ENCODE data around the gene FMN2.
A peak's percentile ranks its signal among the peaks of the same experiment; 100 is the strongest.

The FMN2 gene

DNA sequence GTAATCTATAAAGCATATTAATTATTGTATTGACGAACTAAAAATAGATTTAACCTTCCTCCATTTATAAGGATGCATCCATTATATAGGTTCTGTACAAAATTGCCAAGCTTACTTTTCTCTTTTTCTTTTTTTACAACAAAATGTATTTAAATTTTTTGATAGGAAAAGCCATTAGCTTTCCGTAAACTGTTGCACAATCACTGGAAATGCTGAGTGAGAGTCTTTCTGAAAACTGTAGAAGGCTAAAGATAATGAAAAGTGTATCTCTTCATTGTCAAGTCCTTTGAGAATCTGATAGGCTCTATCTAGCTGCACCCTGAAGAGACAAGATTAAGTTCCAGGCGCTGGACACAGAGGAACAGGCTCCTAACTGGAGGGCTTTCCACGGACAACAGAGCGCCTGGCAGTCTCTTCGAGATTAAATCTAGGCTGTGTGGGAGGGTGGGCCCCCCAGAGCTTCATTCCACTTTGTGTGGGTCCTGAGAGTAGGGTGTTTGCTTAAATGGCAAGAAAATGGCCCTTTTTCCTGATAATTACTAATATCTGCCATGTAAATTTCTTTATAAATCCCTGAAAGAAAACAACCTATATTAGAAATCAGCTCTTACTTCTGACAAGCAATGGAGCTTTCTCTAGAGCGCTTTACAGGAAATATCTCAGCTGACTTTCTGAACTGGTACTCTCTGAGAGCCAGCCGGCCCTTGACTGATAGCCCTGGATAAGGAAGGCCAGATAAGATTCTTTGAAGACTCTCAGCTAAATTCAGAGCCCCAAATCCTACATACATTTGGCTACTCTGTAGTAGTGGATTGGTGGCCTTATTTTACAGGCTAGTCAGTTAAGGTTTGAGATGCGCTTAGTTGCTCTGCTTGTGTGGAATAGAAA is 108.3 kb downstream of the FMN2 start:
- no peak for DNase-seq (ENCODE audit: low spot score)

DNA sequence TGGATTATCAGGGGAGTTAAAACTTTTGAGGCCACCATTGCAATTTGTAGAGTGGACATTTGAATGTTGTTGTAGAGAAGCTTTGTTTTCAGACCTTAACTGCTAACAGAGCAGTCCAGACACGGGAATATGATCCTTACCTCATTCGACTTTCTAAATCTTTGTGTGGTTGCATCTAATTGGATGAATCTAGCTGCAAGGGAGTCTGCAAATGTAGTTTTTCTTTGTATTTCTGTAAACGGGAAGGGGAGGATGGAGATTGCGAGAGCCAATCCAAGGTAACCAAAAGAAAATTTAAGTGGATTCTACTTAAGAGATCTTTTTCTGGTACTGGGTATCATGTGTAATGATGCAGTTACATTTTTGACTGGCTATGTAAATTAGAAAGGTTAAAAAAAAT is 110.2 kb downstream of the FMN2 start:
- no peak for DNase-seq (ENCODE audit: low spot score)

DNA sequence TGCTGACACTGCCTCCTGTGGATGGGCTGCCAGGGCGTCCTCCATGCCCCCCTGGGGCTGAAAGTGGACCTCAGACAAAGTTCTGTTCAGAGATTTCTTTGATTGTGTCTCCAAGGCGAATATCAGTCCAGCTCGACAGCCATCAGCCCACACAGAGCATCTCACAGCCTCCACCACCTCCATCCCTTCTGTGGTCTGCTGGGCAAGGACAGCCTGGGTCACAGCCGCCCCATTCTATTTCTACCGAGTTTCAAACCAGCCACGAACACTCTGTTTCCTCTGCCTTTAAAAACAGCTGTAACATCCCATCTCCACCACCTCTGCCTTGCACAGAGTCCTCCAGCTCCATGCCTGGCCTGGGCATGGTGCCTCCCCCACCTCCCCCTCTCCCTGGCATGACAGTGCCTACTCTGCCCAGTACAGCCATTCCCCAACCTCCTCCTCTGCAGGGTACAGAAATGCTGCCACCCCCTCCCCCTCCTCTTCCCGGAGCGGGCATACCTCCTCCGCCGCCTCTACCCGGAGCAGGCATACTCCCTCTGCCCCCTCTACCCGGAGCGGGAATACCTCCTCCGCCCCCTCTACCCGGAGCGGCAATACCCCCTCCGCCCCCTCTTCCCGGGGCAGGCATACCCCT is 115.5 kb downstream of the FMN2 start:
- DNase-seq (ENCODE audit: low spot score): no peak

DNA sequence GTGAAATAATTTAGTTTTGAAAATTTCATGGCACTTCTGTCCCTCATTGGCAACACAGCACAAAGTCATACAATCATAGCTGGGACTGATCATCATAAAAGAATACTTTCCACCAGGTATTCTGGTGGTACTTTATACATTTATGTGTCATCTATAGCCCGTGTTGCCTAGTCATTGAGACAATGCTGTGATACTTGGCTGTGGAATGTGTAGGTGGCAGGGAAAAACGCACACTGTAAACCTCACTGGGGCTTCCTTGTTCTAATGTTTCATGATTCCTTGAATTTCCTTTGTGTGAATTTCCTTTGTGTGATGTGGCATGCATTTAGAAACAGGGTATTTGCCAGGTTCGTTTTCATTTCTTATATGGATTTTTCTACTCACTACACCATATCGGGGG is 118.3 kb downstream of the FMN2 start:
- no peak for DNase-seq (ENCODE audit: low spot score)

DNA sequence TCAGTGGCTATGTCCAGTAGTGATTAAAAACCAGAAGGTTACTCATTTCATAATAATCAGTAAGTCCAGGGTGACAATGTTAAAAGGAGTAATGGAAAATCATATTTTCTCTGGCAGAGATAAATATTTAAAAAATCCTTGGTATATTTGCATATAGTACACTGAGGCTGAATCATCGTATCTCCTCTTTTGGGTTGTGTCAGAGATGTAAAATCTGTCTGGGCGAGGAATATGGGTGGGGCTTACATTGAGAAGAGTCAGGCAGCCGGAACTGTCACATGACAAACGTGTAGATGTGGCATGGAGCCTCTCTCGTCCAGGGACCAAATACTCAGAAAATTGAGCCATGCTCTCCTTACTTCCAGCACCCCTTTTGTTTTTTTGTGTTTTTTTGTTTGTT is 120.9 kb downstream of the FMN2 start:
- no peak for DNase-seq (ENCODE audit: low spot score)

DNA sequence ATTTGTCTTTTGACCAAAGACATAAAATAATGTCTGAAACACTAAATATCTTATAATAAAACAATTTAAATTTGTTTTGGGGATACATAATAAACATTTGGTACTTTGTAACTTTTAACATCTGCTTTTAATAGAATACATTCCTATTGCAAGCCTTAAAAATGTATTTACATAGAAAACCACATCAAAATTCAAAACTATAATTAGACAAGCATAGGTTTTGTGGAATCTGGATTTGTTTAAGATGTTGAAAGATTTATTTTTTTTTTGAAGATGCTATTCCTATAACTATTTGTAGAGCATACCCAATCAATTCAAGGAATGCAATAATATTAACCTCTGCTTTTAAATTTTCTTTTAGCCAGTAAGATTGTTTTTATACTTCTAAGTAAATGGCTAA is 125.7 kb downstream of the FMN2 start:
- no peak for DNase-seq (ENCODE audit: low spot score)

DNA sequence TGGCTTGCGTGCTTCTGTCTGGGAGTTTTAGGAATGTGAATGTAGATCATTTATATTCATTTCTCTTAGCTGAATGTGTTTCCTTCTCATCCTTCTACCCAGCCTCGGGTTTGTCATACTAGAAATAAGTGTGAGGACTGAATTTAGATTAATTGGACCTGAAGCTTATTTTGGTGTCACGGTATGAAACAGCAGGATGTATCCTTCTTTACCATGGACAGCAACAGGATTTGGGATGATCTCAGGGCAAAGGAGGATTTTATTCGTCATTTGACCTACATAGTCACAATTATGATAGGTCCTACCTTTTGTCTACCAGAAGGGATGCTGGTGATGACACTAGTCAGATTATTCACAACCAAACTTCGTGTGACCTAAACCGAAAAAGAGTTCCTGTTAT is 127.4 kb downstream of the FMN2 start:
- DNase-seq (ENCODE audit: low spot score): peak; percentile 9

DNA sequence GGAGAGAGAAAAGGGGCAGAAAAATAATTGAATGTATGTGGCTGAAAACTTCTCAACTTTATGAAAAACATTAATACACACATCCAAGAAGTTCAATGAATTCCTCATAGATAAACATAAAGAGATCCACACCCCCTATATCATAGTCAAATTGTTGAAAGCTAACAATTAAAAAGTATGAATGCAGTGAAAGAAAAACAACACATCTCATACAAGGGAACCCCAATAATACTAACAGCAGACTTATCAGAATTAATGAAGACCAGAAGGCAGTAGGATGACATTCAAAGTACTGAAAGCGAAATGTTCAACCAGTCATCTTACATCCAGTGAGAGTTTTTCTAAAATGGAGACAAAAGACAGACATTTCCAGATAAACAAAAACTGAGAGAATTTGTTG is 134.4 kb downstream of the FMN2 start:
- DNase-seq (ENCODE audit: low spot score): no peak

DNA sequence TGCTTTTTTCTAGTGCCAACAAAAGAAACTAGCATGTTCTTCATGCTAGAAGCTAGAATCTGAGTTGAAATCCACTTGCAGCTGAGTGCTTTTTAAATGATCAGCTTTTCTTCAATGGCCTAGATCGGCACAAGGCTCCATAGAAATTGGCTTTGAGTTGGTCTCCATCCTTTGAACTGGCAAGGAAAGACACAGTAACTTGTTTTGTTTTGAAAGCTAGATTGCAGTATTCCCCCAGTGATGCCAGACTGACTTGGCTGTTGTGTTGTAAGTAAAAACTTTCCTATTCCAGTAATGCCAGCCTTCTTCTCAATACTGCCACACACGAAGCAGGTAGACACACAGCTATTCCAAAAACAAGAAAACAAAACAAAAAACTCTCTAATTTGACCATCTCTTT is 139.1 kb downstream of the FMN2 start:
- peak; percentile 3 for DNase-seq (ENCODE audit: low spot score)

DNA sequence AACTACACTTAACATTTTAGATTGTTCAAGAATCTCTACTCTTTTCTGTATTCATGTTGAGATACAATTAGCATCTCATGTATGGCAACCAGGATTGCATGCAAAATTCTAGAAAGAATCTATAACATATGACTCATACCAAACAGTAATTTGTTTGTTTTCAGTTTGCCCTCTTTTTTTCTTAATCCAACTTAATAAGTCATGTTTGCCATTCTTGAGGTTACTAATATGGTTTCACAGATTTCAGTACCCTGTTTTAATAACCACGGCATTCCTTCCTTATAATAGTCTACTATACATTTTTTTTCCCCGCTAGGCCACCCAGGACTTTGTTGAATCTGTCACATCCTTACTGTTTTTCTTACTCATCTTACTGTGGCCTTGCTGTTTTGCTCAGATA is 140.8 kb downstream of the FMN2 start:
- DNase-seq (ENCODE audit: low spot score): no peak

DNA sequence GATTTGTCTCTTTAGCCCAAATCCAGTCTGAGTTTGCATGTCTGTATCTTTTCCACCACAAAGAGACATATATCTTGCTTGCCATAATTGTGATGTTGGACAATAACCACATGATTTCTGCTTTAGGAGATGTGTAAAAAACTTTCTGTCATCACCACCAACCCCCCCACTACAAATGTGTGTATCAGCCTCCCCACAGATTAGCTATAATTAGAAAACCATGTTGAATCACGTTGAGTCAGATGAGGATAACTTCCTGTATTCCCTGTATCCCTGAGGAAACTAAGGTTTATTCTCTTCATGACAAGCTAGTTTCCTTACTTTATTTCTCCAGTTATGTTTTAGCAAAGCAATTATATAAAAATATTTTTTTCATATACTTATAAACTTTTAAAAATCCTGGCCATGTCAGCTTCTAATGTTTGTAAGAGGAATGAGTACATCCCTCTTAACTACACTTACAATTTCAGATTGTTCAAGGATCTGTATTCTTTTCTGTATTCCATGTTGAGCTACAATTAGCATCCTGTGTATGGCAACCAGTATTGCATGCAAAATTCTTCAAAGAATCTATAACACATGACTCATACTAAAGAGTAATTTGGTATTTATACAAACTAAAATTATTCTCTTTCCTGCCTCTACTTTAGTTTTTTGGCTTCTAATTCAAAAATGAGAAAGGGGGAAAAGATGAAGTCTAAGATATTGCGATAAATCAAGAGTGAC is 143.0 kb downstream of the FMN2 start:
- no peak for DNase-seq (ENCODE audit: low spot score)

DNA sequence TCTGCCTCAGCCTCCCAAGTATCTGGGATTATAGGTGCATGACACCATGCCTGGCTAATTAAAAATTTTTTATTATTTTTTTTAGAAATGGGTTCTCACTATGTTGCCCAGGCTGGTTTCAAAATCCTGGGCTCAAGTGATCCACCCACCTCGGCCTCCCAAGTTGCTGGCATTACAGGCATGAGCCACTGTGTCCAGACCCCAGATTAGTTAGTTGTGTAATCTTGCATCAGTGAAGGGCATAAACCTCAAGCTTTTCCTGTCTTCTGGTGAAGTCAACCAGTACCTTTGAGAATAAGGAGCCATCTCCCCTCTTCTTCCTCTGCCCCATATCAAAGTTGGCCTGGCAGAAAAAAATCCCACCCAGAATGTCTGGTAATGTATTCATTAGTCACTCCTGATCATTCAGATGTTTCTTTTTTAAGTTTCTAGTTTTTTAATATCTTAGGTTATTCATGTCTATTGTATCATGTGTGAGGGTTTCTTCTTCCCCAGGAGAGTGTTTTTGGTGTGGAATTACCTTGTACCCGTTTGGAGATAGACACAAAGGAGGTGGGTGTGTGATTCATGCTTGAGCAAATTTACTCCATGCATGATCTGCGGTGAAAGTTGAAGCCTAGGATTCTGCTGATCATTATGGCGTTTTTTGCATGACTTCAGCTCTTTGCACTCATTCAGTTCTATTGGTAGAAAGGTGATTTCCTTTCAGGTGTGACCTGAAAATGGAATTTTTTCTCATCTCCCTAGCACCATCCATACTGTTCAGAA is 144.0 kb downstream of the FMN2 start:
- no peak for DNase-seq (ENCODE audit: low spot score)

DNA sequence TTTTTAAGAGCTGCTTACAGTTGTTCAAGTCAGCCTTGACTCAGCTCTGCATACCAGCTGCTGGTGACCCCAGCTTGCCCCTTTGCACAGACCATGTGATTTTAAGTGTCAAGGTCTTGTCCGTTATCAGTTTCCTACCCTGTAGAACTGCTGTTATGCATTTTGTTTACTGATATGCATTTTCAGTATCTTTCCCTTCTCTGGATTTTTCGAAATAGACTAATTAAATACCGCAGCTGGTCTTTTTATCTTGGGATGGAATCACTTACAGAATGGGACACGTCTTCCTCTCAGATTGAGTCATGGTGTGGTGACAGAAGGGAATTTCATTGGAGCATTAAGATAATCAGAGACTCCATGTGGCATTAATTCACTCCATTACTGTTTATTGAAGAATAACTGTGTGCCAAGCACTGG is 145.6 kb downstream of the FMN2 start:
- no peak for DNase-seq (ENCODE audit: low spot score)

DNA sequence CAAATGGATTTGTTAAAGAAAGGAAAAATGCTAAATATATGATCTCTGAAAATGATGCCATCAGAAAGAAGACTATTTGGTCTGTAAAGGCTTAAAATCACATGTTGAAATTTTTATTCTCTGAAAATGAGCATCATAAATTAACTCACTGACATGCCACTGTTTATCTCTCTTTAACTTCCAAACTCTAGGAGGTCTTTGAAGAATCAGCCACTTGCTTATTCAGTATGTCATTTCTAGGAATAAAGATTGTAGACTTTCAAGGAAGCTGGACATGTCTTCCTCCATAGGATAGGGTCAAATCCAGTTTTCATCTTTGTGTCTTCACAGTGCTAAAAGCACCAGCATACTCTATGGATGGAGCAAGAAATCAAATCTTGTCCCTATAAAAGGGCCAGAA is 147.6 kb downstream of the FMN2 start:
- DNase-seq (ENCODE audit: low spot score): no peak

DNA sequence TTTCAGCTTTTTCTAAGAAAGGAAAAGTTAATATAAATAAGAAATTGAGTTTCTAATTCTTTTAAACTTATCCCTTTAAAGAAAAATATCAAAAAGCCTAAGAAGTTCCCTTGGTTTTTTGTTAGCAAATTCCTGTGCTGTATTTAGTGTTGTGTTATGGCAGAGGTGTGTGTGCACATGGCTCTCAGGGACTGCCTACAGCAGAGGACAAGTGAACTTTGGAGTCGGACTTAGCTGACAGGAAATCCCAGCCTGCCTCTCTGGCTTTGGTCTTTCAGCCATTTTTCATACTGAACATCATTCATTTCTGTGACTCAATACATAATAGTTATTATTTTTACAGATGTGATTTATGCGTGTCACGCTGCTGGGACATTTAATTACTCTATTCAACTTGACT is 149.6 kb downstream of the FMN2 start:
- DNase-seq (ENCODE audit: low spot score): no peak

DNA sequence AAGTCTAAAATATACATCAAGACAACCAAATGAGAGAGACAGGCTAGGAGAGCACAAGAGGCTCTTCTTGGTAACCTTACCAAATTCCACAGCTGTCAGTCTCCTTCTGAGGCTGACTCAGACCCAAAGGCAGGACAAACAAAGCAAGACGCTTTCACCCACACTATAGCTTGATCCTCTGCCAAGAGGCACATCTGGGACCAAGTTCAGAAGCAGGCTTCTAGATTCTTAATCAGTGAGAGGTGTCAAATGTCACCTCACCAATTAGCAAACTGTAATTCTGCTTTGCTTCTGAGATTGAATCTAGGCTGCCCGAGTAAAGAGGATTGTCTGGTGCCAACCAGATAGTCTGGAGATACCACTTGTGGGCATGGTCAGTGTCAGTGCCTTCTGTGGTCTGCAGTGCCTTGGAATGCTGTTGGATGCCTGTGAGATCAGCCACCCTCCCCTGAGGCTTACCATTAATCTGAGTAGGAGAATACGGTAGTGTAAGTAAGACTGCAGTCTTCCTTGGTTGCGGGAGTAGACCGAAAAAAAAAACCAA is 151.0 kb downstream of the FMN2 start:
- DNase-seq (ENCODE audit: low spot score): no peak

DNA sequence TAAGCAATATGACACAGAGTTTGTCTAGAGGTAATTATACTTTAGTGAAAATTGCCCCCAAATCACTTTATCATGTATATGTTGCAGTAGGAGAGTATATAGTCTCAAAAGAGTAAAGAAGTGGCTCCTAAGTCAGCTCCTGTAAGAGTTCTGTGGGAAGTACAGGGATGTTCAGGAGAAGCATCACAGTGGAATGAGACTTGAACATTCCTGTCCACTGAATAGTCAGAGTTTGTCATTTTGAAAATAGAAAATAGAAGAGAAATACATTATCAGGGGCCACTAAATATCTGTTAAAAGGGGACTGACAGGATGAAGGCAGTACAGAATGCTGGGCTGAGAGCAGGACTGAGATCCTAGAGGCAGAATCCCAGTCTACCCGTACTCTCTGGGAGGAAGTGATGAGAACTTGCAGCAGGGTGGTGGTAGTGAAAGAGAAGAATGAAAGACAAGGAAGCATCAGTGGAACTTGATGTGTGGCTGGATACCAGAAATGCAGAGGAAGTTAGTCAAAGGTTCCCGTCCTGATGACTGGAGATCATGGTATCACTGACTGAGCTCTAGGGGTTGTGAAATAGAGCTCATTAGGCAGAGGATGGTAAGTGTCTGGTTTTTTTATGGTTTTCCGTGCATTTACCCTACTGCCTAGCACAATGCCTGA is 153.4 kb downstream of the FMN2 start:
- DNase-seq (ENCODE audit: low spot score): no peak

DNA sequence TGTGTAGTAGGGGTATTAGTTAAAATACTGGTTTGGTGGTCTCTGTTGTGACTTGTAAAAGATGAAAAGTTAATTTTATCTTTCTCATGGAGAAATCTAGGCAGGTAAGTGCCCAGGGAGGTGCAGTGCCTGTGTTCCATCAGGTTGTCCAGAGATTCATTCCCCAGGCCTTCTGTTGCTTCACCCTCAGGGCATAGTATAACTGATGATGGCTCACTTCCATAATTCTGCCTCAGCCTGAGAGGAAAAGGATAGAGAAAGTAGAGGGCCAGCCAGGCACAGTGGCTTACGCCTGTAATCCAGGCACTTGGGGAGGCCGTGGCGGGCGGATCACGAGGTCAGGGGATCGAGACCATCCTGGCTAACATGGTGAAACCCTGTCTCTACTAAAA is 153.9 kb downstream of the FMN2 start:
- DNase-seq (ENCODE audit: low spot score): no peak

DNA sequence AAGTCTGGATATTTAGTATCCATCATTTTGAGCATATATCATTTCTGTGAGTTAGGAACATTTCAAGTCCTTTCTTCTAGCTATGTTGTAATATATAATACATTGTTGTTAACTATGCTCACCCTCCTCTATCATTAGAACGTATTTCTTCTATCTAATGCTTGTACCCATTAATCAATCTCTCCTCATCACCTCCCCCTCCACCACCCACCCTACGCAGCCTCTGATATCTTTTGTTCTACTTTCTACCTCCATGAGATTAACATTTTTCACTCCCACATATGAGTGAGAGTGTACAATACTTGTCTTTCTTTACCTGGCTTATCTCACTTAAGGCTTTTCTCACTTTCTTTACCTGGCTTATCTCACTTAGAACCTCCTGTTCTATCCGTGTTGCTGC is 156.2 kb downstream of the FMN2 start:
- no peak for DNase-seq (ENCODE audit: low spot score)

DNA sequence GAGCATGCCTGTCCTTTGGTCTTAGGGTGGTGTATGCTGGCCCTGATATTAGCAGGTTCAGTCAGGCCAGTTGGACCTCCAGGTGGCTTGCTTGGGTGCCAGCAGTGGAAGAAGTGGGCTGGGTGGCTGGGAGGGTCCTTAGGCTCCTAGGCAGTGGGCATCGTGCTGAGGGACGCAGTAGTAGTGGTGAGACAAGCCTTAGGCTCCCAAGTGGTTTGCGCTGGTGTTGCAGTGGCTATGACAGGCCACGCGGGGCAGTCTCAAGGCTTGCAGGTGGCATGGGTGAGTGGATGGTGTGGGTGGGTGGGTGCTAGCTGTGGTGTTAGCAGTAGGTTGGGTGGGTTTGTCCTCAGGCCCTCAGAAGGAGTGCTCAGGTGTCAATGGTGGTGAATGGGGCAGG is 162.3 kb downstream of the FMN2 start:
- no peak for DNase-seq (ENCODE audit: low spot score)

DNA sequence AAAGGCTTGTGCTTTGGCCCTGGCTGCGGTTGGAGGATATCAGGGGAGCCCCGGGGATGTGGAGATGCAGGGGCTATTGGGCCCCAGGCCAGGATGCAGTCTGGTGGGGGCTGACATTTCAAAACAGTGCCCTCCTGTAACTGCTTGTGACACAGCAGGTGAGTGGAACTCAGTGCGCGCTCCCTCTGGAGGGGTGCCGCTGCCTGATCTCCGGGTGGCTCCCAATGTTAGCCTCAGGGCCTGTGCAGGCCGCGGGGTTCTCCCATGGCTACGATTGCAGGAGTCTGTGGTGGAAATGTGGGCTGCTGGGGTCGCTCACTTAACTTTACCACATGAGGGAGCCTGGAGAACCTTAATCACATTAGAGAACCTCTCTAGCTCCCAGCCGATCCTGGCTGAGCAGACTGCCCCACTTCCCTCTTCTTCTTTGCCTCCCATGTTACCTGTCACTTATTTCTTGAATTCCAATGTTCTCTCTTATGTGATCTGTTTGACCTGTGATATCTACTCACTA is 163.2 kb downstream of the FMN2 start:
- no peak for DNase-seq (ENCODE audit: low spot score)
